ENCODE results near the gene SPAG17. TPM values are rescaled to one million over a fixed set of nuclear protein-coding genes. Genes with fewer than 3 reads are reported as not detected.

The SPAG17 gene
- total RNA-seq, 2 experiments from 2014 or later = not detected

GRCh38 chr1:118013938-118014337, 171.1 kb downstream of the SPAG17 start:
- Histone ChIP-seq H3K9me3 (ENCODE audit: low read length) (no peaks in the 10 kb centered on the region), H3K27ac (ENCODE audit: low read depth, low read length, poor library complexity, severe bottlenecking) (no peak overlapping the region), H3K36me3 (ENCODE audit: insufficient read depth, low read length) (no peaks in the 10 kb centered on the region), H4K20me1 (ENCODE audit: insufficient read depth, low read length) (no peaks in the 10 kb centered on the region), H3K79me2 (ENCODE audit: insufficient read depth, low read depth, low read length) (no peaks in the 10 kb centered on the region), H3K4me2 (ENCODE audit: low read length) (no peak overlapping the region), H3K9me2 (ENCODE audit: insufficient read depth, low read length) (no peaks in the 10 kb centered on the region), H3K4me3 (ENCODE audit: low read depth, low read length, poor library complexity, severe bottlenecking) (no peak overlapping the region), H2AFZ (ENCODE audit: low read length) (no peak overlapping the region), H3K4me1 (ENCODE audit: insufficient read depth, low read length, poor library complexity, severe bottlenecking) (no peaks in the 10 kb centered on the region)
- BruUV-seq (replicated peaks) = no TSS peak
- TF ChIP-seq EZH2phosphoT487 (IDR thresholded peaks at IDR 0.05; ENCODE audit: borderline replicate concordance, low read depth, low read length) = no peak
- intact Hi-C loops (cut with micrococcal nuclease; ENCODE audit: unreplicated experiment) = no loop called here
- no peak for DNase-seq (ENCODE audit: low spot score)
- ChIA-PET POLR2A (no interaction called here), CTCF (ENCODE audit: unreplicated experiment) (no interaction called here)

DNA sequence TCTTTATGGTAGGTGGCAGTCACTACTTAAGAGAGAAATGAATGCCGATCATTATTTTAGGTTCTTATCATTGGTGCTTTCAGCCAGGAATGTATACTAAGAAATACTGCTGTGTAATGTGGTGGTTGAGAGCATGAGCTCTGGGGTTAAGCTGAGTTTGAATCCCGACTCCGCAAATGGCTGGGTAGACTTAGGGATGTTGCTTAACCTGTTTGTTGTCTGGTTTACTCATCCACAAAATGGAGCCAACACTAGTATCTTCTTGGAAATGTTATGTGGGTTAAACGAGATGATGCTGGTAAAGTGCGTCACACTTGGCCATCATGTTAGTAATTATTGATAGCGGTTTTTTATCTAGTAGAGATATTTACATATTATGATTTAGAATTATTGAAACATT, 171.7 kb downstream of the SPAG17 start:
- Histone ChIP-seq H3K9me2 (ENCODE audit: insufficient read depth, low read length) (no peaks in the 10 kb centered on the region), H3K4me2 (ENCODE audit: low read length) (no peak overlapping the region), H4K20me1 (ENCODE audit: insufficient read depth, low read length) (no peaks in the 10 kb centered on the region), H3K36me3 (ENCODE audit: insufficient read depth, low read length) (no peaks in the 10 kb centered on the region), H2AFZ (ENCODE audit: low read length) (no peak overlapping the region), H3K79me2 (ENCODE audit: insufficient read depth, low read depth, low read length) (no peaks in the 10 kb centered on the region), H3K4me3 (ENCODE audit: low read depth, low read length, poor library complexity, severe bottlenecking) (no peak overlapping the region), H3K9me3 (ENCODE audit: low read length) (no peaks in the 10 kb centered on the region), H3K4me1 (ENCODE audit: insufficient read depth, low read length, poor library complexity, severe bottlenecking) (no peaks in the 10 kb centered on the region), H3K27ac (ENCODE audit: low read depth, low read length, poor library complexity, severe bottlenecking) (no peak overlapping the region)
- ChIA-PET CTCF (ENCODE audit: unreplicated experiment) (no interaction called here), POLR2A (interaction anchor here (0.6 to 1.1 kb wide), 2 partner anchors 11 to 203 kb away, joined by 3 to 4 read pairs; no protein-coding TSS in a partner anchor)
- BruUV-seq (replicated peaks) = no TSS peak
- intact Hi-C loops (cut with micrococcal nuclease; ENCODE audit: unreplicated experiment) = no loop called here
- TF ChIP-seq, protein P1, sequence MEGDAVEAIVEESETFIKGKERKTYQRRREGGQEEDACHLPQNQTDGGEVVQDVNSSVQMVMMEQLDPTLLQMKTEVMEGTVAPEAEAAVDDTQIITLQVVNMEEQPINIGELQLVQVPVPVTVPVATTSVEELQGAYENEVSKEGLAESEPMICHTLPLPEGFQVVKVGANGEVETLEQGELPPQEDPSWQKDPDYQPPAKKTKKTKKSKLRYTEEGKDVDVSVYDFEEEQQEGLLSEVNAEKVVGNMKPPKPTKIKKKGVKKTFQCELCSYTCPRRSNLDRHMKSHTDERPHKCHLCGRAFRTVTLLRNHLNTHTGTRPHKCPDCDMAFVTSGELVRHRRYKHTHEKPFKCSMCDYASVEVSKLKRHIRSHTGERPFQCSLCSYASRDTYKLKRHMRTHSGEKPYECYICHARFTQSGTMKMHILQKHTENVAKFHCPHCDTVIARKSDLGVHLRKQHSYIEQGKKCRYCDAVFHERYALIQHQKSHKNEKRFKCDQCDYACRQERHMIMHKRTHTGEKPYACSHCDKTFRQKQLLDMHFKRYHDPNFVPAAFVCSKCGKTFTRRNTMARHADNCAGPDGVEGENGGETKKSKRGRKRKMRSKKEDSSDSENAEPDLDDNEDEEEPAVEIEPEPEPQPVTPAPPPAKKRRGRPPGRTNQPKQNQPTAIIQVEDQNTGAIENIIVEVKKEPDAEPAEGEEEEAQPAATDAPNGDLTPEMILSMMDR (conservative IDR thresholded peaks at IDR 0.05; ENCODE audit: low read length) = no peak
- no peak for TF ChIP-seq EZH2phosphoT487 (IDR thresholded peaks at IDR 0.05; ENCODE audit: borderline replicate concordance, low read depth, low read length)
- no peak for DNase-seq (ENCODE audit: low spot score)

GRCh38 chr1:118012515-118013124, 172.4 kb downstream of the SPAG17 start:
- no peak for DNase-seq (ENCODE audit: low spot score)
- ChIA-PET CTCF (ENCODE audit: unreplicated experiment) (no interaction called here), POLR2A (interaction anchor here (0.6 to 1.1 kb wide), 2 partner anchors 12 to 203 kb away, joined by 3 to 4 read pairs; no protein-coding TSS in a partner anchor)
- no peak for TF ChIP-seq EZH2phosphoT487 (IDR thresholded peaks at IDR 0.05; ENCODE audit: borderline replicate concordance, low read depth, low read length)
- TF ChIP-seq, protein P1 (conservative IDR thresholded peaks at IDR 0.05; ENCODE audit: low read length) = no peak
- Histone ChIP-seq H3K9me3 (ENCODE audit: low read length) (no peaks in the 10 kb centered on the region), H3K4me2 (ENCODE audit: low read length) (no peak overlapping the region), H3K36me3 (ENCODE audit: insufficient read depth, low read length) (no peaks in the 10 kb centered on the region), H3K27ac (ENCODE audit: low read depth, low read length, poor library complexity, severe bottlenecking) (no peak overlapping the region), H3K4me1 (ENCODE audit: insufficient read depth, low read length, poor library complexity, severe bottlenecking) (no peaks in the 10 kb centered on the region), H2AFZ (ENCODE audit: low read length) (no peak overlapping the region), H3K79me2 (ENCODE audit: insufficient read depth, low read depth, low read length) (no peaks in the 10 kb centered on the region), H3K4me3 (ENCODE audit: low read depth, low read length, poor library complexity, severe bottlenecking) (no peak overlapping the region), H3K9me2 (ENCODE audit: insufficient read depth, low read length) (no peaks in the 10 kb centered on the region), H4K20me1 (ENCODE audit: insufficient read depth, low read length) (no peaks in the 10 kb centered on the region)
- BruUV-seq (replicated peaks) = no TSS peak
- intact Hi-C loops (cut with micrococcal nuclease; ENCODE audit: unreplicated experiment) = no loop called here

Measured in OCI-LY7 (cell line).